Fibroblast of skin of left quadriceps (primary cell): Measurements from ENCODE around the gene TUBGCP6.

Source experiments
- DNase-seq, 2 experiments: peaks; one replicate each; pipeline ENCODE4 v3.0.0-alpha.2; 2013; ENCODE audit warnings: low read depth in 2 of 2

The TUBGCP6 gene

GRCh38 chr22:50250555-50251476, 6.0 kb upstream of the TUBGCP6 start, which contains the start of gene HDAC10:
TSS of gene HDAC10 (minus strand) at chr22:50251265. CDS start at chr22:50251032, 233 bp downstream.
- DNase-seq: peak; percentile 53 to 56

GRCh38 chr22:50250249-50250554, 5.4 kb upstream of the TUBGCP6 start:
- no peak for DNase-seq

GRCh38 chr22:50249341-50250248, 4.8 kb upstream of the TUBGCP6 start:
- DNase-seq: no peak

- DNase-seq: no peak
These were observed 3.6 kb upstream of the TUBGCP6 start for GRCh38 chr22:50248196-50249081.

- DNase-seq: no peak
These were observed 2.9 kb upstream of the TUBGCP6 start for GRCh38 chr22:50247748-50248147.

- DNase-seq: no peak
These were observed 1.7 kb upstream of the TUBGCP6 start for GRCh38 chr22:50246242-50247175.

GRCh38 chr22:50245214-50246072, 620 bp upstream of the TUBGCP6 start:
- DNase-seq: no peak

GRCh38 chr22:50243685-50244419, 971 bp downstream of the TUBGCP6 start:
- DNase-seq: no peak

GRCh38 chr22:50242406-50242949, 2.3 kb downstream of the TUBGCP6 start:
- no peak for DNase-seq

- DNase-seq: no peak
These were observed 6.1 kb downstream of the TUBGCP6 start for GRCh38 chr22:50238755-50239154.

GRCh38 chr22:50236731-50237409, 8.0 kb downstream of the TUBGCP6 start:
- no peak for DNase-seq

- no peak for DNase-seq
These were observed 11.6 kb downstream of the TUBGCP6 start for GRCh38 chr22:50233223-50233622.

- no peak for DNase-seq
These were observed 12.2 kb downstream of the TUBGCP6 start for GRCh38 chr22:50232481-50233151.

GRCh38 chr22:50229370-50229769, 15.5 kb downstream of the TUBGCP6 start:
- no peak for DNase-seq

- no peak for DNase-seq
These were observed 16.5 kb downstream of the TUBGCP6 start for GRCh38 chr22:50228366-50228765.

- no peak for DNase-seq
These were observed 17.1 kb downstream of the TUBGCP6 start for GRCh38 chr22:50227579-50228215.

GRCh38 chr22:50226875-50227165, 18.0 kb downstream of the TUBGCP6 start:
- DNase-seq: no peak
